ENCODE results near the gene ZC3H4. TPM values are rescaled to one million over a fixed set of nuclear protein-coding genes. Genes with fewer than 3 reads are reported as not detected.

Gene ZC3H4
- total and polyA plus RNA-seq, 10 of the 15 experiments (the other 5 are each of a cell fraction or from before 2014, with no cell fraction given), result 5.1 to 86.3 (median 15.5) TPM

GRCh38 chr19:47099576-47100050, 14.0 kb downstream of the ZC3H4 start:
- Histone ChIP-seq H3K4me2 (ENCODE audit: control insufficient read depth, insufficient read depth) (no peak overlapping the region), H2AFZ (ENCODE audit: control insufficient read depth, low read depth, low read length) (no peak overlapping the region), H3K27me3 (replicated peaks in 1 of 2; ENCODE audit: control insufficient read depth in 2 of 2, insufficient read depth in 2 of 2, low read length in 1 of 2) (no peaks in the 10 kb centered on the region), H3K9ac (ENCODE audit: control insufficient read depth, insufficient read depth, low read length) (no peak overlapping the region), H3K36me3 (ENCODE audit: control insufficient read depth in 2 of 2, insufficient read depth in 2 of 2, low read length in 1 of 2) (peaks cover 6 to 8% of the 10 kb centered on the region in 2 experiments; a peak in 3 of 4 replicates), H3K79me2 (ENCODE audit: control insufficient read depth, insufficient read depth, low read length) (peaks cover 80% of the 10 kb centered on the region), H3K27ac (ENCODE audit: control insufficient read depth, insufficient read depth) (no peak overlapping the region), H4K20me1 (ENCODE audit: control insufficient read depth, insufficient read depth) (no peaks in the 10 kb centered on the region), H3K4me1 (ENCODE audit: control insufficient read depth, insufficient read depth, low read length) (peaks cover 14% of the 10 kb centered on the region), H3K4me3 (no peak overlapping the region), H3K9me3 (replicated peaks; ENCODE audit: control insufficient read depth, insufficient read depth, low read length) (no peaks in the 10 kb centered on the region)
- RAD21 ChIA-PET (ENCODE audit: unreplicated experiment), result interaction anchor here (0.6 to 1.6 kb wide), 3 partner anchors 14 to 111 kb away, joined by 3 to 4 read pairs (median 3); partner anchors contain the start of gene ZC3H4
- SMC1A ChIA-PET (ENCODE audit: uncharacterized antibody, unreplicated experiment), result no interaction called here
- DNase-seq (ENCODE audit: low read depth, low spot score) (no peak), FAIRE-seq (no peak), ATAC-seq (no peak)
- CTCF ChIA-PET, result interaction anchor here (0.8 to 1.9 kb wide), 4 partner anchors 20 to 148 kb away, joined by 3 to 4 read pairs (median 4); no protein-coding TSS in a partner anchor
- POLR2A ChIA-PET, result interaction anchor here (0.6 to 1.1 kb wide), 4 partner anchors 10 to 126 kb away, joined by 3 to 4 read pairs (median 4); partner anchors contain the start of gene ZC3H4
- BruUV-seq (replicated peaks), result no TSS peak
- 99% methylated on average over 6 of the region's 6 CpGs for WGBS (ENCODE audit: insufficient coverage, insufficient replicate concordance, low lambda C conversion rate, missing lambda C conversion rate)
- in situ Hi-C loops (cut with MboI), result no loop called here
- intact Hi-C loops (cut with micrococcal nuclease; ENCODE audit: unreplicated experiment), result no loop called here
- TF ChIP-seq CREB1 (IDR thresholded peaks at IDR 0.05; ENCODE audit: low read depth), result no peak
- no peak for TF ChIP-seq TCF7 (IDR thresholded peaks at IDR 0.05; ENCODE audit: borderline replicate concordance)
- no peak for TF ChIP-seq ATF3 (IDR thresholded peaks at IDR 0.05; ENCODE audit: borderline replicate concordance, extremely low read depth, low read depth, low read length)
- TF ChIP-seq ETV6 (conservative IDR thresholded peaks at IDR 0.05 in 1 of 2, IDR thresholded peaks at IDR 0.05 in 1 of 2; ENCODE audit: borderline replicate concordance in 1 of 2, low read depth in 1 of 2), result no peak
- no peak for TF ChIP-seq TAF1 (IDR thresholded peaks at IDR 0.05; ENCODE audit: borderline replicate concordance, low read depth, low read length)

DNA sequence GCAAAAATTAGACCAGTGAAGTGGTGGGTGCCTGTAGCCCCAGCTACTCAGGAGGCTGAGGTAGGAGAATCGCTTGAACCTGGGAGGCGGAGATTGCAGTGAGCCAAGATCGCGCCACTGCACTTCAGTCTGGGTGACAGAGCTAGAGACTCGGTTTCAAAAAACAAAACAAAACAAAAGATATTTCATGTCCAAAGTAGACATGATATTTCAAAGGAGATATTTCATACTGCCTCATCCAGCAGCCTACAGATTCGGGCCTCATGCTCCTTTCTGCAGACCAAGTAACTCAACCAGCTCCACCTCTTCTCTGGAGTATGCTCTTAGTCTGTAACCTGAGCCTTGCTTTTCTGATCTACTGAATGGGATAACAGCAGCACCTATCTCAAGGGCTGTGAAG, 15.0 kb downstream of the ZC3H4 start:
- intact Hi-C loops (cut with micrococcal nuclease; ENCODE audit: unreplicated experiment), result no loop called here
- over 99% methylated on average over 6 of the region's 6 CpGs for WGBS (ENCODE audit: insufficient coverage, insufficient replicate concordance, low lambda C conversion rate, missing lambda C conversion rate)
- TF ChIP-seq PKNOX1 (IDR thresholded peaks at IDR 0.05) (no peak), KLF5 (IDR thresholded peaks at IDR 0.05; ENCODE audit: partially characterized antibody) (no peak), HDAC6 (IDR thresholded peaks at IDR 0.05; ENCODE audit: unreplicated experiment) (no peak), DPF2 (IDR thresholded peaks at IDR 0.05) (no peak), KAT2A (conservative IDR thresholded peaks at IDR 0.05; ENCODE audit: control insufficient read depth, low read depth, low read length) (no peak)
- TF ChIP-seq, protein P1, sequence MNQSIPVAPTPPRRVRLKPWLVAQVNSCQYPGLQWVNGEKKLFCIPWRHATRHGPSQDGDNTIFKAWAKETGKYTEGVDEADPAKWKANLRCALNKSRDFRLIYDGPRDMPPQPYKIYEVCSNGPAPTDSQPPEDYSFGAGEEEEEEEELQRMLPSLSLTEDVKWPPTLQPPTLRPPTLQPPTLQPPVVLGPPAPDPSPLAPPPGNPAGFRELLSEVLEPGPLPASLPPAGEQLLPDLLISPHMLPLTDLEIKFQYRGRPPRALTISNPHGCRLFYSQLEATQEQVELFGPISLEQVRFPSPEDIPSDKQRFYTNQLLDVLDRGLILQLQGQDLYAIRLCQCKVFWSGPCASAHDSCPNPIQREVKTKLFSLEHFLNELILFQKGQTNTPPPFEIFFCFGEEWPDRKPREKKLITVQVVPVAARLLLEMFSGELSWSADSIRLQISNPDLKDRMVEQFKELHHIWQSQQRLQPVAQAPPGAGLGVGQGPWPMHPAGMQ (IDR thresholded peaks at IDR 0.05; ENCODE audit: borderline replicate concordance), result no peak
- CTCF ChIA-PET, result interaction anchor here (0.7 to 1.9 kb wide), 4 partner anchors 13 to 112 kb away, joined by 3 to 4 read pairs (median 4); no protein-coding TSS in a partner anchor
- Histone ChIP-seq H3K4me2 (ENCODE audit: control insufficient read depth, insufficient read depth) (no peak overlapping the region), H3K9ac (ENCODE audit: control insufficient read depth, insufficient read depth, low read length) (no peak overlapping the region), H3K4me1 (ENCODE audit: control insufficient read depth, insufficient read depth, low read length) (peaks cover 22% of the 10 kb centered on the region), H3K9me3 (replicated peaks; ENCODE audit: control insufficient read depth, insufficient read depth, low read length) (no peaks in the 10 kb centered on the region), H2AFZ (ENCODE audit: control insufficient read depth, low read depth, low read length) (no peak overlapping the region), H3K36me3 (ENCODE audit: control insufficient read depth in 2 of 2, insufficient read depth in 2 of 2, low read length in 1 of 2) (peaks cover 8 to 16% of the 10 kb centered on the region in 2 experiments), H3K4me3 (no peak overlapping the region), H3K27me3 (replicated peaks in 1 of 2; ENCODE audit: control insufficient read depth in 2 of 2, insufficient read depth in 2 of 2, low read length in 1 of 2) (no peaks in the 10 kb centered on the region), H3K27ac (ENCODE audit: control insufficient read depth, insufficient read depth) (no peak overlapping the region), H3K79me2 (ENCODE audit: control insufficient read depth, insufficient read depth, low read length) (peaks cover 77% of the 10 kb centered on the region), H4K20me1 (ENCODE audit: control insufficient read depth, insufficient read depth) (no peaks in the 10 kb centered on the region)
- FAIRE-seq (no peak), DNase-seq (ENCODE audit: low read depth, low spot score) (no peak), ATAC-seq (no peak)
- POLR2A ChIA-PET, result interaction anchor here (1.0 to 1.1 kb wide), 2 partner anchors 11 to 15 kb away, joined by 3 to 4 read pairs; partner anchors contain the start of gene ZC3H4
- in situ Hi-C loops (cut with MboI), result no loop called here
- SMC1A ChIA-PET (ENCODE audit: uncharacterized antibody, unreplicated experiment), result no interaction called here
- RAD21 ChIA-PET (ENCODE audit: unreplicated experiment), result no interaction called here
- BruUV-seq (replicated peaks), result no TSS peak

Data from GM12878 (cell line).